ENCODE results near the gene GLYAT. TPM values are rescaled to one million over a fixed set of nuclear protein-coding genes. Genes with fewer than 3 reads are reported as not detected.

The GLYAT gene
- total and polyA plus RNA-seq, 2 of the 8 experiments (the other 6 are each of a cell fraction or from before 2014, with no cell fraction given): not detected

DNA sequence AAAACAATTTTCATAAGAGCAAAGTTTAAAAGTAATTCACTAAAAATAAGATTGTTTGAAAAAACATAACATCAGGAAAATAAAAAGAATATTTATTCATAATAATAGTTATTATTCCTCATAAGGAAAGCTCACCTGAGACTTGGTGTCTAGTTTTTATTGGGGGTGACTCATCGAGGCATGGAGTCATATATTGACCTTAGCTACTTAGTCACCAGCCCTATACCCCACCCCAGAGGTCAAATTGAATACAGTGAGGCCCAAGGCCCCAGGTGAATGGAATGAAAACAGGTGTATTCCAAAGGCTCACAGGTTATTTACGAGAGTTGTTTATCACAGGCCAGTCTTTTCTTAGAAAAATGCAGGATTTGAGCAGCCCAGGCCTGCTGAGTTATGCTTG lies 72.3 kb downstream of the GLYAT start:
- H2BK120ac ChIP-seq (replicated peaks; ENCODE audit: low read depth, low read length): no peak overlapping the region
- no peaks in the 10 kb centered on the region for H3K27me3 ChIP-seq (replicated peaks in 1 of 4; ENCODE audit: control insufficient read depth in 3 of 4, extremely low read depth in 1 of 4, insufficient read depth in 3 of 4, low read length in 3 of 4)
- no peaks in the 10 kb centered on the region for H3K36me3 ChIP-seq (ENCODE audit: control insufficient read depth in 2 of 4, insufficient read depth in 4 of 4, low read length in 3 of 4)
- H3K4me3 ChIP-seq (ENCODE audit: extremely low read depth in 1 of 4, insufficient read depth in 2 of 4, low read depth in 3 of 4, low read length in 4 of 4): no peak overlapping the region
- H4K20me1 ChIP-seq (replicated peaks in 1 of 2; ENCODE audit: control insufficient read depth in 1 of 2, insufficient read depth in 2 of 2, low read length in 2 of 2): no peaks in the 10 kb centered on the region
- H4K8ac ChIP-seq (ENCODE audit: extremely low read depth, insufficient read depth, low read length): no peak overlapping the region
- no peak overlapping the region for H4K91ac ChIP-seq (replicated peaks; ENCODE audit: insufficient read length, low read length)
- H4K5ac ChIP-seq (ENCODE audit: insufficient read length, low read depth, low read length): no peak overlapping the region
- no peak overlapping the region for H3K18ac ChIP-seq (ENCODE audit: extremely low read depth, low read length)
- H2BK20ac ChIP-seq (ENCODE audit: low read length): no peak overlapping the region
- no peak overlapping the region for H3K56ac ChIP-seq (replicated peaks; ENCODE audit: insufficient read length, low read depth, low read length)
- H3K4me1 ChIP-seq (replicated peaks in 1 of 4; ENCODE audit: control insufficient read depth in 3 of 4, insufficient read depth in 4 of 4, low read length in 3 of 4): no peaks in the 10 kb centered on the region; a peak in 1 of 7 replicates
- H3K4me2 ChIP-seq (ENCODE audit: insufficient read depth in 1 of 2, low read depth in 2 of 2, low read length in 2 of 2): no peak overlapping the region
- H3K14ac ChIP-seq (ENCODE audit: insufficient read length): no peak overlapping the region
- H3K4ac ChIP-seq (replicated peaks; ENCODE audit: insufficient read length, low read depth, low read length): no peak overlapping the region
- H2AK5ac ChIP-seq (ENCODE audit: low read depth, low read length): no peak overlapping the region
- H2AFZ ChIP-seq (ENCODE audit: low read length): no peak overlapping the region
- H3K79me1 ChIP-seq (ENCODE audit: low read depth, low read length): no peaks in the 10 kb centered on the region
- H3K23ac ChIP-seq (ENCODE audit: insufficient read length): no peak overlapping the region
- DNase-seq (ENCODE audit: low read depth in 1 of 2, low spot score in 2 of 2) (no peak), FAIRE-seq (no peak)
- no peak overlapping the region for H2BK12ac ChIP-seq (ENCODE audit: low read depth, low read length)
- H2BK15ac ChIP-seq (ENCODE audit: low read length): no peak overlapping the region
- ChIA-PET POLR2A (ENCODE audit: partially characterized antibody) (no interaction called here), CTCF (ENCODE audit: partially characterized antibody) (interaction anchor here (0.7 to 2.6 kb wide), 4 partner anchors 12 to 21 kb away, joined by 3 to 11 read pairs (median 3); no protein-coding TSS in a partner anchor)
- H3K9ac ChIP-seq (replicated peaks in 1 of 4; ENCODE audit: extremely low read depth in 1 of 4, low read depth in 3 of 4, low read length in 3 of 4): no peak overlapping the region
- H3K27ac ChIP-seq (ENCODE audit: low read depth, low read length): no peak overlapping the region
- WGBS, 2 experiments (ENCODE audit: extremely low coverage in 1 of 2, insufficient coverage in 1 of 2, insufficient read length in 1 of 2, insufficient replicate concordance in 2 of 2, low coverage in 1 of 2, low lambda C conversion rate in 2 of 2, missing lambda C conversion rate in 1 of 2): 76% methylated on average over 2 of the region's 2 CpGs; no CpG with 5 or more reads in 1 of the 2 experiments
- H3K9me3 ChIP-seq (ENCODE audit: insufficient read depth in 2 of 2, low read depth in 1 of 2, low read length in 1 of 2): no peaks in the 10 kb centered on the region
- no peak overlapping the region for H2BK5ac ChIP-seq (ENCODE audit: low read depth, low read length)
- H3K79me2 ChIP-seq (ENCODE audit: control insufficient read depth in 1 of 2, insufficient read depth in 2 of 2, low read length in 2 of 2): no peaks in the 10 kb centered on the region
- H3K23me2 ChIP-seq (ENCODE audit: low read depth, low read length): no peaks in the 10 kb centered on the region
- TF ChIP-seq YY1 (IDR thresholded peaks at IDR 0.05; ENCODE audit: low read depth, low read length): no peak
- TF ChIP-seq MAFK (IDR thresholded peaks at IDR 0.05; ENCODE audit: low read depth, low read length): no peak
- TF ChIP-seq SIN3A (conservative IDR thresholded peaks at IDR 0.05 in 1 of 2, IDR thresholded peaks at IDR 0.05 in 1 of 2; ENCODE audit: low read depth in 1 of 2, low read length in 2 of 2): no peak
- no peak for TF ChIP-seq HDAC2 (IDR thresholded peaks at IDR 0.05; ENCODE audit: borderline replicate concordance in 1 of 2, low read depth in 2 of 2, low read length in 2 of 2)
- no peak for TF ChIP-seq CBX8 (IDR thresholded peaks at IDR 0.05; ENCODE audit: borderline replicate concordance, low read depth, low read length)
- TF ChIP-seq, protein P1, sequence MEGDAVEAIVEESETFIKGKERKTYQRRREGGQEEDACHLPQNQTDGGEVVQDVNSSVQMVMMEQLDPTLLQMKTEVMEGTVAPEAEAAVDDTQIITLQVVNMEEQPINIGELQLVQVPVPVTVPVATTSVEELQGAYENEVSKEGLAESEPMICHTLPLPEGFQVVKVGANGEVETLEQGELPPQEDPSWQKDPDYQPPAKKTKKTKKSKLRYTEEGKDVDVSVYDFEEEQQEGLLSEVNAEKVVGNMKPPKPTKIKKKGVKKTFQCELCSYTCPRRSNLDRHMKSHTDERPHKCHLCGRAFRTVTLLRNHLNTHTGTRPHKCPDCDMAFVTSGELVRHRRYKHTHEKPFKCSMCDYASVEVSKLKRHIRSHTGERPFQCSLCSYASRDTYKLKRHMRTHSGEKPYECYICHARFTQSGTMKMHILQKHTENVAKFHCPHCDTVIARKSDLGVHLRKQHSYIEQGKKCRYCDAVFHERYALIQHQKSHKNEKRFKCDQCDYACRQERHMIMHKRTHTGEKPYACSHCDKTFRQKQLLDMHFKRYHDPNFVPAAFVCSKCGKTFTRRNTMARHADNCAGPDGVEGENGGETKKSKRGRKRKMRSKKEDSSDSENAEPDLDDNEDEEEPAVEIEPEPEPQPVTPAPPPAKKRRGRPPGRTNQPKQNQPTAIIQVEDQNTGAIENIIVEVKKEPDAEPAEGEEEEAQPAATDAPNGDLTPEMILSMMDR (IDR thresholded peaks at IDR 0.05; ENCODE audit: control extremely low read depth in 1 of 3, insufficient read depth in 1 of 3, low read depth in 1 of 3, low read length in 3 of 3): no peak
- TF ChIP-seq SUZ12 (IDR thresholded peaks at IDR 0.05; ENCODE audit: low read length): no peak
- TF ChIP-seq KDM4A (IDR thresholded peaks at IDR 0.05; ENCODE audit: low read depth, low read length, severe bottlenecking): no peak
- no peak for TF ChIP-seq RFX5 (IDR thresholded peaks at IDR 0.05; ENCODE audit: borderline replicate concordance, low read depth, low read length)
- TF ChIP-seq, protein P2, sequence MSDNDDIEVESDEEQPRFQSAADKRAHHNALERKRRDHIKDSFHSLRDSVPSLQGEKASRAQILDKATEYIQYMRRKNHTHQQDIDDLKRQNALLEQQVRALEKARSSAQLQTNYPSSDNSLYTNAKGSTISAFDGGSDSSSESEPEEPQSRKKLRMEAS (IDR thresholded peaks at IDR 0.05): no peak
- no peak for TF ChIP-seq JUN (IDR thresholded peaks at IDR 0.05; ENCODE audit: low read depth, low read length)

Measured in H1 (cell line).